Kidney glomerular epithelial cell (primary cell): ENCODE data around the gene PPM1N.
A peak's percentile ranks its signal among the peaks of the same experiment; 100 is the strongest.

Experiments
- DNase-seq: peaks from one replicate; lab custom pipeline; 2025; lab: John Stamatoyannopoulos, UW

The PPM1N gene

GRCh38 chr19:45498411-45499195 is at the start of gene PPM1N:
Gene PPM1N, plus strand, starts transcription at chr19:45498443. Its CDS starts 30 bp downstream, at chr19:45498473.
- no peak for DNase-seq

- DNase-seq: no peak
Observed at GRCh38 chr19:45448887-45449299, 49.4 kb upstream of the PPM1N start.

GRCh38 chr19:45450012-45450333 is 48.3 kb upstream of the PPM1N start:
- no peak for DNase-seq

- peak; percentile 52 for DNase-seq
Observed at GRCh38 chr19:45451131-45451849, 47.0 kb upstream of the PPM1N start.

- no peak for DNase-seq
Observed at GRCh38 chr19:45451850-45452387, 46.3 kb upstream of the PPM1N start.

GRCh38 chr19:45455707-45456499 is 42.3 kb upstream of the PPM1N start:
- peak; percentile 95 for DNase-seq

GRCh38 chr19:45456500-45456815 is 41.8 kb upstream of the PPM1N start:
- DNase-seq: no peak

GRCh38 chr19:45457776-45458175 is 40.5 kb upstream of the PPM1N start:
- DNase-seq: no peak

GRCh38 chr19:45460807-45461347 is 37.4 kb upstream of the PPM1N start:
- no peak for DNase-seq

GRCh38 chr19:45462174-45462573 is 36.1 kb upstream of the PPM1N start:
- DNase-seq: no peak

- DNase-seq: no peak
Observed at GRCh38 chr19:45463241-45463640, 35.0 kb upstream of the PPM1N start.

GRCh38 chr19:45464274-45464673 is 34.0 kb upstream of the PPM1N start:
- DNase-seq: no peak

- DNase-seq: no peak
Observed at GRCh38 chr19:45464852-45465441, 33.3 kb upstream of the PPM1N start.

- DNase-seq: no peak
Observed at GRCh38 chr19:45467115-45467455, 31.2 kb upstream of the PPM1N start.

GRCh38 chr19:45467456-45468158 is 30.6 kb upstream of the PPM1N start, which contains the start of gene FOSB:
Gene FOSB, plus strand, starts transcription at chr19:45467996. Its CDS starts 591 bp downstream, at chr19:45468587.
- peak; percentile 88 for DNase-seq

- no peak for DNase-seq
Observed at GRCh38 chr19:45468159-45468651, 30.0 kb upstream of the PPM1N start.

GRCh38 chr19:45468803-45469131 is 29.5 kb upstream of the PPM1N start:
- DNase-seq: no peak

- peak; percentile 84 for DNase-seq
Observed at GRCh38 chr19:45469132-45469944, 28.9 kb upstream of the PPM1N start.

- DNase-seq: peak; percentile 84
Observed at GRCh38 chr19:45469945-45470761, 28.1 kb upstream of the PPM1N start.

GRCh38 chr19:45470762-45471081 is 27.5 kb upstream of the PPM1N start:
- DNase-seq: no peak
